ENCODE measurements around the gene CEP85. TPM values are rescaled to one million over a fixed set of nuclear protein-coding genes. Genes with fewer than 3 reads are reported as not detected.

The CEP85 gene
- total and polyA plus RNA-seq, 9 of the 15 experiments (the other 6 are each of a cell fraction or from before 2014, with no cell fraction given) = 42.1 to 140 (median 92.6) TPM

DNA sequence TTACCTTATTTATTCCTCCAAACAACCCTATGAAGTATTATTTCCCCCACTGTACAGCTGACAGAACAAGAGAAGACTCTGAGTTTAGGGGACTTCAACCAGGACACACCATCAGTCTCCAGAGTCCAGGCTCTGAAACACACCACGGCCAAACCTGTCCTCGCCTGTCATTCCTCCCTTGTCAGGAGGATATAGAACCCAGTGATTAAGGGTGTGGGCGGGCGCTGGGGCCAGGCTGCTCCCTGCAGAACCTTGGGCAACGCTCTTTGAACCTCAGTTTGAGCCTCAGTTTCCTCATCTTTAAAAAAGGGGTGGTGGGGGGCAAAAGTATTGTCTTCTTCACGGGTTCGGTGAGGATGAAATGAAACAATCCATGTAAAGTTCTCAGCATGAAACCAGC is 9.4 kb upstream of the CEP85 start (continued):
- TF ChIP-seq, protein P1, sequence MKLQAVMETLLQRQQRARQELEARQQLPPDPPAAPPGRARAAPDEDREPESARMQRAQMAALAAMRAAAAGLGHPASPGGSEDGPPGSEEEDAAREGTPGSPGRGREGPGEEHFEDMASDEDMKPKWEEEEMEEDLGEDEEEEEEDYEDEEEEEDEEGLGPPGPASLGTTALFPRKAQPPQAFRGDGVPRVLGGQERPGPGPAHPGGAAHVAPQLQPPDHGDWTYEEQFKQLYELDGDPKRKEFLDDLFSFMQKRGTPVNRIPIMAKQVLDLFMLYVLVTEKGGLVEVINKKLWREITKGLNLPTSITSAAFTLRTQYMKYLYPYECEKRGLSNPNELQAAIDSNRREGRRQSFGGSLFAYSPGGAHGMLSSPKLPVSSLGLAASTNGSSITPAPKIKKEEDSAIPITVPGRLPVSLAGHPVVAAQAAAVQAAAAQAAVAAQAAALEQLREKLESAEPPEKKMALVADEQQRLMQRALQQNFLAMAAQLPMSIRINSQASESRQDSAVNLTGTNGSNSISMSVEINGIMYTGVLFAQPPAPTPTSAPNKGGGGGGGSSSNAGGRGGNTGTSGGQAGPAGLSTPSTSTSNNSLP (IDR thresholded peaks at IDR 0.05; ENCODE audit: borderline replicate concordance, low read depth, low read length) = no peak
- TF ChIP-seq ARID2 (IDR thresholded peaks at IDR 0.05) (no peak), ZNF655 (CRISPR knock-in tag; IDR thresholded peaks at IDR 0.05) (no peak), E2F5 (CRISPR knock-in tag; IDR thresholded peaks at IDR 0.05) (no peak), E2F8 (IDR thresholded peaks at IDR 0.05; ENCODE audit: low read depth, partially characterized antibody) (no peak), PBX2 (CRISPR knock-in tag; IDR thresholded peaks at IDR 0.05; ENCODE audit: low read depth) (no peak), PBX2 (tag; conservative IDR thresholded peaks at IDR 0.05; ENCODE audit: low read depth) (peak; percentile 78), NR2C2 (CRISPR knock-in tag; IDR thresholded peaks at IDR 0.05) (no peak), NR2C2 (tag; IDR thresholded peaks at IDR 0.05) (no peak)

All from K562 (cell line).